CD4-positive, CD25-positive, alpha-beta regulatory T cell (primary cell): ENCODE data around the gene ESR2. TPM values are rescaled to one million over a fixed set of nuclear protein-coding genes. Genes with fewer than 3 reads are reported as not detected.

Experiments
- ATAC-seq, 2 donors: fragments of 150-1000 bp; cut with Tn5 transposase; one replicate each; pipeline ENCODE4 v1.10.0; 2021; ENCODE audit warnings: low read depth in 2 of 2, moderate number of reproducible peaks in 2 of 2, moderate library complexity in 1 of 2
- DNase-seq, 3 donors: peaks; one replicate each; pipeline versions ENCODE4 v3.0.0 to v3.0.0-alpha.2; 2012 to 2022; ENCODE audit warnings: mixed read lengths in 1 of 3
- H3K27ac ChIP-seq: one replicate; pipeline ENCODE4 v1.7.0; 2013; ENCODE audit warnings: mild to moderate bottlenecking, low read length; ENCODE audit not compliant: insufficient read depth, poor library complexity, severe bottlenecking
- H3K27me3 ChIP-seq: one replicate; pipeline ENCODE4 v1.7.0; 2013; ENCODE audit warnings: low read length; ENCODE audit not compliant: control insufficient read depth, insufficient read depth
- H3K36me3 ChIP-seq: one replicate; pipeline ENCODE4 v1.7.0; 2013; ENCODE audit warnings: mild to moderate bottlenecking, low read length, moderate library complexity; ENCODE audit not compliant: control insufficient read depth, insufficient read depth
- H3K4me1 ChIP-seq: 2 replicates; pipeline ENCODE4 v1.7.0; 2013; ENCODE audit warnings: mild to moderate bottlenecking, low read length; ENCODE audit not compliant: insufficient read depth, control insufficient read depth, poor library complexity, severe bottlenecking
- H3K4me3 ChIP-seq: one replicate; pipeline ENCODE4 v1.7.0; 2013; ENCODE audit warnings: low read depth, mild to moderate bottlenecking, low read length, moderate library complexity
- H3K9me3 ChIP-seq, 2 experiments: 1 replicate in 1 of 2; 2 replicates in 1 of 2; pipeline ENCODE4 v1.7.0; 2013; ENCODE audit warnings: low read length in 2 of 2, mild to moderate bottlenecking in 1 of 2, moderate library complexity in 1 of 2; ENCODE audit not compliant: control insufficient read depth in 2 of 2
- H3K27ac Mint-ChIP-seq, 3 donors: one replicate each; pipeline ENCODE4 v1.8.0; 2020 to 2022; ENCODE audit warnings: mild to moderate bottlenecking in 3 of 3, mixed read lengths in 3 of 3, moderate library complexity in 2 of 3
- H3K27me3 Mint-ChIP-seq: one replicate; pipeline ENCODE4 v1.8.0; 2022; ENCODE audit warnings: mild to moderate bottlenecking, mixed read lengths
- H3K36me3 Mint-ChIP-seq: one replicate; pipeline ENCODE4 v1.8.0; 2020; ENCODE audit warnings: mixed read lengths
- H3K4me1 Mint-ChIP-seq, 4 donors: one replicate each; pipeline ENCODE4 v1.8.0; 2020 to 2022; ENCODE audit warnings: mixed read lengths in 4 of 4, mild to moderate bottlenecking in 1 of 4
- H3K4me3 Mint-ChIP-seq, 4 donors: one replicate each; pipeline ENCODE4 v1.8.0; 2020 to 2022; ENCODE audit warnings: mild to moderate bottlenecking in 4 of 4, mixed read lengths in 4 of 4, moderate library complexity in 3 of 4
- H3K9me3 Mint-ChIP-seq, 7 donors: one replicate each; pipeline ENCODE4 v1.8.0; 2020 to 2022; ENCODE audit warnings: mixed read lengths in 7 of 7, mild to moderate bottlenecking in 3 of 7, moderate library complexity in 2 of 7
- polyA plus RNA-seq, 4 donors: library from polyadenylated mRNA; unstranded; fragments of 300-500 nt; fragmentation: Illumina TruSeq; gene quantifications; one replicate each; pipeline ENCODE4 v1.2.3, GENCODE V29; 2021
- total RNA-seq: library from RNA; stranded (reverse); gene quantifications from one replicate; pipeline ENCODE4 v1.2.3, GENCODE V29; 2022

The ESR2 gene
- total and polyA plus RNA-seq, 5 donors from 2014 or later: 0.14 to 0.40 (median 0.18) TPM; not detected in 1

GRCh38 chr14:64196056-64196455 lies 98.1 kb downstream of the ESR2 start:
- Mint-ChIP-seq H3K27me3 (no peaks in the 10 kb centered on the region), H3K4me1 (peaks cover 15 to 58% (median 45%) of the 10 kb centered on the region in 4 donors)
- H3K27ac ChIP-seq: peak overlapping the region; percentile 68

DNA sequence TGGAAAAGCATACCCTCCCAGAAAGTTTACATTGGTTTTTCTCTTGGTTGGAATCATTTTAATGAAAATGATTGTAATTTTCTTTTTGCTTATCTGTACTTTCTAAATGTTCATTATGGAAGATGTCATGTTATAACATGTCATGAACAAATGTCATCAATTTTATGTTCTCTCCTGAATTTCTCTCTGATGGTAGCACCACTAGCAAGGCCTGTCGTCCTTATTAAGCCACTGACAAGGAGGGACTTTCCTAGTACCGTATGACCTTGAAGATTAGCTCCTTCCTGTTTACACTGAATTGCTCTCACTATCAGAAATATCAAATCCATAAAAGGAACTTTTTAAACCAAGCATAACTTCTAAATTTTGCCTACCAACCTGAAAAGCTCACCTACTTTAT lies 99.0 kb downstream of the ESR2 start:
- Histone ChIP-seq H3K36me3 (peaks cover 52% of the 10 kb centered on the region), H3K9me3 (no peaks in the 10 kb centered on the region), H3K4me1 (peaks cover 24% of the 10 kb centered on the region), H3K27ac (peak overlapping the region; percentile 68), H3K4me3 (peak overlapping the region; percentile 38), H3K27me3 (no peaks in the 10 kb centered on the region)
- Mint-ChIP-seq H3K36me3 (peaks cover 25% of the 10 kb centered on the region), H3K4me1 (peaks cover 19 to 58% (median 45%) of the 10 kb centered on the region in 4 donors), H3K4me3 (peak overlapping the region; percentile 19 to 52 (median 35)), H3K27me3 (no peaks in the 10 kb centered on the region), H3K27ac (peak overlapping the region; percentile 89 to 94 (median 94)), H3K9me3 (no peaks in the 10 kb centered on the region)
- peak in 2 of 3 donors; percentile 8 to 44 for DNase-seq
- ATAC-seq: peak; percentile 53

More at GRCh38 chr14:64196056-64196455, 98.1 kb downstream of the ESR2 start:
- no peak for ATAC-seq
- Histone ChIP-seq H3K4me1 (peaks cover 24% of the 10 kb centered on the region), H3K9me3 (no peaks in the 10 kb centered on the region), H3K27me3 (no peaks in the 10 kb centered on the region), H3K4me3 (peak overlapping the region; percentile 38), H3K36me3 (peaks cover 53% of the 10 kb centered on the region)
- no peak for DNase-seq
- peaks cover 18% of the 10 kb centered on the region for H3K36me3 Mint-ChIP-seq
- H3K9me3 Mint-ChIP-seq: no peaks in the 10 kb centered on the region
- peak overlapping the region; percentile 89 to 94 (median 94) for H3K27ac Mint-ChIP-seq
- H3K4me3 Mint-ChIP-seq: no peak overlapping the region

DNA sequence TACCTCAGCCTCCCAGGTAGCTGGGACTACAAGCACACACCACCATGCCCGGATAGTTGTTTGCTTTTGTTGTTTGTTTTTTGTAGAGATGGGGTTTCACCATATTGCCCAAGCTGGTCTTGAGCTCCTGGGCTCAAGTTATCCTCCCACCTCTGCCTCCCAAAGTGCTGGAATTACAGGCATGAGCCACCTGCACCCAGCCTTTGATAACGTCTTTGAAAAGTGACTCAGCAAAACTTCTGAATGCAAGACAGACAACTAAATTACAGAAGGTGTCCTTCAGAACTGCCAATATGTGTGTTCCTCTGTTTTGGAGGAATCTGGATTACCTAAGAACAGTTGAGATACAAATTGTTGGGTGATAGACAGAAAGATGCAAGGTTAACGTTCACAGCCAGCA lies 99.8 kb downstream of the ESR2 start:
- no peaks in the 10 kb centered on the region for H3K27me3 ChIP-seq
- peak overlapping the region in 2 of 4 donors; percentile 40 to 66 for H3K4me3 Mint-ChIP-seq
- peaks cover 58% of the 10 kb centered on the region for H3K36me3 ChIP-seq
- H3K27me3 Mint-ChIP-seq: no peaks in the 10 kb centered on the region
- no peaks in the 10 kb centered on the region for H3K9me3 Mint-ChIP-seq
- no peak for DNase-seq
- peak overlapping the region; percentile 68 for H3K27ac ChIP-seq
- peaks cover 24% of the 10 kb centered on the region for H3K4me1 ChIP-seq
- ATAC-seq: no peak
- no peaks in the 10 kb centered on the region for H3K9me3 ChIP-seq
- peaks cover 33% of the 10 kb centered on the region for H3K36me3 Mint-ChIP-seq
- peak overlapping the region; percentile 89 to 94 (median 94) for H3K27ac Mint-ChIP-seq
- peaks cover 19 to 58% (median 46%) of the 10 kb centered on the region in 4 donors for H3K4me1 Mint-ChIP-seq
- peak overlapping the region; percentile 38 for H3K4me3 ChIP-seq

GRCh38 chr14:64193821-64194220 lies 100.3 kb downstream of the ESR2 start:
- Mint-ChIP-seq H3K4me1 (peaks cover 19 to 55% (median 42%) of the 10 kb centered on the region in 4 donors), H3K27ac (peak overlapping the region; percentile 89 to 94 (median 94)), H3K4me3 (peak overlapping the region in 1 of 4 donors; percentile 66), H3K27me3 (no peaks in the 10 kb centered on the region), H3K36me3 (peaks cover 30% of the 10 kb centered on the region), H3K9me3 (no peaks in the 10 kb centered on the region)
- H3K9me3 ChIP-seq: no peaks in the 10 kb centered on the region
- H3K4me3 ChIP-seq: no peak overlapping the region
- no peak overlapping the region for H3K27ac ChIP-seq
- H3K4me1 ChIP-seq: peaks cover 24% of the 10 kb centered on the region
- DNase-seq (no peak), ATAC-seq (no peak)
- no peaks in the 10 kb centered on the region for H3K27me3 ChIP-seq
- peaks cover 61% of the 10 kb centered on the region for H3K36me3 ChIP-seq

DNA sequence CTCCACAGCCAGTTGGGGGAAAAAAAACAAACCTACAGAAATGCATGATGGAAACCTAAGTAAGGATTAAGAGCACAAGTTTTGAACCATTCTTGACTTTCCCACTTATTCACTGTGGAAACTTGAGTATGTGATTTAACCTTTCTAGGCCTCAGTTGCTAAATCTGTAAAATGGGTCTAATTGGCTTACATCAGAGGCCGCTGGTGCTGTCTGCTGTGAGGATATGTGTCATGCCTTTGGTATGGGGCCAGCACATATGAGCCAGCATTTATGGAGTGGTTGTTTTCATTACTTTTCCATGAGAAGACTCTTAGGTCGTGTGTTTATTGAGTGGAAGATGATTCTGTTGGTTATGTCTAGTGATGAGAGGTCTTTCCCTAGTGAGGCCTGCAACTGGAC lies 102.4 kb downstream of the ESR2 start:
- Histone ChIP-seq H3K27ac (no peak overlapping the region), H3K27me3 (no peaks in the 10 kb centered on the region), H3K4me1 (peaks cover 23% of the 10 kb centered on the region), H3K36me3 (peaks cover 67% of the 10 kb centered on the region), H3K9me3 (no peaks in the 10 kb centered on the region), H3K4me3 (no peak overlapping the region)
- Mint-ChIP-seq H3K9me3 (no peaks in the 10 kb centered on the region), H3K36me3 (peaks cover 42% of the 10 kb centered on the region), H3K27me3 (no peaks in the 10 kb centered on the region), H3K27ac (peak overlapping the region in 2 of 3 donors; percentile 55 to 58), H3K4me3 (no peak overlapping the region), H3K4me1 (peaks cover 26 to 42% (median 28%) of the 10 kb centered on the region in 4 donors)
- no peak for DNase-seq
- no peak for ATAC-seq

GRCh38 chr14:64190974-64191502 lies 103.1 kb downstream of the ESR2 start:
- H3K36me3 Mint-ChIP-seq: peaks cover 49% of the 10 kb centered on the region
- no peak overlapping the region for H3K27ac ChIP-seq
- H3K27me3 Mint-ChIP-seq: no peaks in the 10 kb centered on the region
- H3K9me3 ChIP-seq: no peaks in the 10 kb centered on the region
- no peak overlapping the region for H3K4me3 Mint-ChIP-seq
- H3K4me1 Mint-ChIP-seq: peaks cover 20 to 34% (median 25%) of the 10 kb centered on the region in 4 donors
- no peak overlapping the region for H3K4me3 ChIP-seq
- peaks cover 16% of the 10 kb centered on the region for H3K4me1 ChIP-seq
- no peaks in the 10 kb centered on the region for H3K9me3 Mint-ChIP-seq
- ATAC-seq (no peak), DNase-seq (no peak)
- H3K27me3 ChIP-seq: no peaks in the 10 kb centered on the region
- H3K36me3 ChIP-seq: peaks cover 74% of the 10 kb centered on the region
- peak overlapping the region; percentile 55 to 67 (median 58) for H3K27ac Mint-ChIP-seq

- peaks cover 0 to 18% (median 2%) of the 10 kb centered on the region in 4 donors for H3K4me1 Mint-ChIP-seq
- Histone ChIP-seq H3K36me3 (peaks cover 75% of the 10 kb centered on the region), H3K4me1 (no peaks in the 10 kb centered on the region), H3K27me3 (no peaks in the 10 kb centered on the region), H3K27ac (no peak overlapping the region), H3K4me3 (no peak overlapping the region), H3K9me3 (no peaks in the 10 kb centered on the region)
- DNase-seq (no peak), ATAC-seq (no peak)
- H3K9me3 Mint-ChIP-seq: no peaks in the 10 kb centered on the region
- peaks cover 59% of the 10 kb centered on the region for H3K36me3 Mint-ChIP-seq
- H3K4me3 Mint-ChIP-seq: no peak overlapping the region
- H3K27me3 Mint-ChIP-seq: no peaks in the 10 kb centered on the region
- H3K27ac Mint-ChIP-seq: no peak overlapping the region
Observed at GRCh38 chr14:64187331-64187730, 106.8 kb downstream of the ESR2 start.
